ENCODE results near the gene KRT36.

Gene KRT36

GRCh38 chr17:41507315-41507880 is 17.7 kb upstream of the KRT36 start:
- TF ChIP-seq, protein P1, sequence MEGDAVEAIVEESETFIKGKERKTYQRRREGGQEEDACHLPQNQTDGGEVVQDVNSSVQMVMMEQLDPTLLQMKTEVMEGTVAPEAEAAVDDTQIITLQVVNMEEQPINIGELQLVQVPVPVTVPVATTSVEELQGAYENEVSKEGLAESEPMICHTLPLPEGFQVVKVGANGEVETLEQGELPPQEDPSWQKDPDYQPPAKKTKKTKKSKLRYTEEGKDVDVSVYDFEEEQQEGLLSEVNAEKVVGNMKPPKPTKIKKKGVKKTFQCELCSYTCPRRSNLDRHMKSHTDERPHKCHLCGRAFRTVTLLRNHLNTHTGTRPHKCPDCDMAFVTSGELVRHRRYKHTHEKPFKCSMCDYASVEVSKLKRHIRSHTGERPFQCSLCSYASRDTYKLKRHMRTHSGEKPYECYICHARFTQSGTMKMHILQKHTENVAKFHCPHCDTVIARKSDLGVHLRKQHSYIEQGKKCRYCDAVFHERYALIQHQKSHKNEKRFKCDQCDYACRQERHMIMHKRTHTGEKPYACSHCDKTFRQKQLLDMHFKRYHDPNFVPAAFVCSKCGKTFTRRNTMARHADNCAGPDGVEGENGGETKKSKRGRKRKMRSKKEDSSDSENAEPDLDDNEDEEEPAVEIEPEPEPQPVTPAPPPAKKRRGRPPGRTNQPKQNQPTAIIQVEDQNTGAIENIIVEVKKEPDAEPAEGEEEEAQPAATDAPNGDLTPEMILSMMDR (IDR thresholded peaks at IDR 0.05; ENCODE audit: low read depth, low read length), result no peak
- no peak overlapping the region for H3K4me3 ChIP-seq (ENCODE audit: low read depth, low read length)

GRCh38 chr17:41505809-41506767 is 16.4 kb upstream of the KRT36 start:
- H3K4me3 ChIP-seq (ENCODE audit: low read depth, low read length), result no peak overlapping the region
- TF ChIP-seq, protein P1 (IDR thresholded peaks at IDR 0.05; ENCODE audit: low read depth, low read length), result no peak

DNA sequence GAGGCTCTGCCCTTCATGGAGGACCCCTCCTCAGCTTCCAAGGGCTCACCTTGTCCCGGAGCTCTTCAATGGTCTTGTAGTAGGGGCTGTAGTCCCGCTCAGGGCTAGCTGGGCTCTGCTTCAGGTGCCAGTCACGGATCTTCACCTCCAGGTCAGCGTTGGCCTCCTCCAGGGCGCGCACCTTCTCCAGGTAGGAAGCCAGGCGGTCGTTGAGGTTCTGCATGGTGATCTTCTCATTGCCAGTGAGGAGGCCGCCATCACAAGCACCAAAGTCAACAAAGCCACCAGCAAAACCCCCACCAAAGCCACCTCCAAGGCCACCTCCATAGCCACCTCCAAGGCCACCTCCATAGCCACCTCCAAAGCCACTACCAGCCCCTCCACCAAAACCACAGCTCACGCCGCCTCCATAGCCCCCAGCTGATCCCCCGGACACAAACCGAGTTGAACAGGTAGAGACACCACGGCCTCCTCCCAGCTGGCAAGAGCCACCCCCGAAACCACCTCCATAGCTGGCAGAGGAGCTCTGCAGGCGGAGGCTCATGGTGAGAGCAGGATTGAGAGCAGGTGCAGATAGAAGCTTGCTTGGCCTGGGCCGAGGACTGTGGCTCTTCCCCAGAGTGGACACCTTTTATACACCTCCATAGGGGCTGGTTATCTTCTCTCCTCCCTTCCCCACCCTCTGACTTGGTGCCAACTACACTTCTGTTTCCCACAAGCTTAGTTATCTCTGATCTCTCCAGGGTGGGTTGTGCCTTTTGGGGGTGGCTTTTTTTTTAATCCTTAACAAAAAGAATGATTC is 15.5 kb upstream of the KRT36 start, which contains the start of gene KRT13:
TSS of gene KRT13 (minus strand) at position 606 of the 802 bp plus-strand sequence. CDS start at position 544, 62 bp downstream.
- TF ChIP-seq, protein P1 (IDR thresholded peaks at IDR 0.05; ENCODE audit: low read depth, low read length), result no peak
- H3K4me3 ChIP-seq (ENCODE audit: low read depth, low read length), result no peak within 1 kb of the TSS

- no peak overlapping the region for H3K4me3 ChIP-seq (ENCODE audit: low read depth, low read length)
- TF ChIP-seq, protein P1 (IDR thresholded peaks at IDR 0.05; ENCODE audit: low read depth, low read length), result no peak
Measured at GRCh38 chr17:41504246-41504977, 14.7 kb upstream of the KRT36 start.

GRCh38 chr17:41503202-41503601 is 13.5 kb upstream of the KRT36 start:
- TF ChIP-seq, protein P1 (IDR thresholded peaks at IDR 0.05; ENCODE audit: low read depth, low read length), result no peak

GRCh38 chr17:41500131-41500911 is 10.6 kb upstream of the KRT36 start:
- TF ChIP-seq, protein P1 (IDR thresholded peaks at IDR 0.05; ENCODE audit: low read depth, low read length), result no peak
- no peak overlapping the region for H3K4me3 ChIP-seq (ENCODE audit: low read depth, low read length)

More at GRCh38 chr17:41503202-41503601, 13.5 kb upstream of the KRT36 start:
- H3K4me3 ChIP-seq (ENCODE audit: low read depth, low read length), result no peak overlapping the region
